CD14-positive monocyte (primary cell): ENCODE results near the gene LRSAM1. TPM values are rescaled to one million over a fixed set of nuclear protein-coding genes. Genes with fewer than 3 reads are reported as not detected.
A peak's percentile ranks its signal among the peaks of the same experiment; 100 is the strongest.

Experiments
- DNase-seq, 3 donors: peaks; one replicate each; pipeline ENCODE4 v3.0.0-alpha.2; 2011 to 2022
- H2AFZ ChIP-seq: 2 replicates; pipeline ENCODE4 v1.6.0; 2012; ENCODE audit warnings: mild to moderate bottlenecking, low read depth, low read length, inconsistent platforms; ENCODE audit not compliant: insufficient read depth, poor library complexity, severe bottlenecking
- H3K27ac ChIP-seq, 2 donors: 1 replicate in 1 of 2; 2 replicates in 1 of 2; pipeline ENCODE4 v1.5.1; 2012 to 2013; ENCODE audit warnings: low read length in 2 of 2, control low read depth in 1 of 2, inconsistent platforms in 1 of 2, low read depth in 1 of 2, mild to moderate bottlenecking in 1 of 2
- H3K27me3 ChIP-seq, 2 donors: one replicate each; pipeline versions ENCODE4 v1.6.0 to v1.6.1; 2011 to 2013; ENCODE audit warnings: low read length in 2 of 2; ENCODE audit not compliant: control insufficient read depth in 2 of 2, insufficient read depth in 2 of 2
- H3K36me3 ChIP-seq, 2 donors: replicated peaks in 1 of 2; 1 replicate in 1 of 2; 2 replicates in 1 of 2; pipeline versions ENCODE4 v1.5.1 to v1.6.1; 2012 to 2013; ENCODE audit warnings: low read length in 2 of 2, control low read depth in 1 of 2, inconsistent platforms in 1 of 2, mild to moderate bottlenecking in 1 of 2; ENCODE audit not compliant: insufficient read depth in 2 of 2, control insufficient read depth in 1 of 2
- H3K4me1 ChIP-seq, 2 donors: 1 replicate in 1 of 2; 2 replicates in 1 of 2; pipeline versions ENCODE4 v1.5.1 to v1.6.1; 2012 to 2013; ENCODE audit warnings: low read length in 2 of 2, control low read depth in 1 of 2, inconsistent platforms in 1 of 2, mild to moderate bottlenecking in 1 of 2, moderate library complexity in 1 of 2; ENCODE audit not compliant: insufficient read depth in 2 of 2, control insufficient read depth in 1 of 2
- H3K4me2 ChIP-seq: replicated peaks from 2 replicates; pipeline ENCODE3; 2012; ENCODE audit warnings: low read length, moderate library complexity, mild to moderate bottlenecking; ENCODE audit not compliant: poor library complexity, severe bottlenecking; ENCODE audit errors: extremely low read depth
- H3K4me3 ChIP-seq, 3 experiments: fragments of 200-600 bp in 1 of 3; sonication (generic) in 1 of 3; replicated peaks in 1 of 3; 1 replicate in 2 of 3; 2 replicates in 1 of 3; pipeline ENCODE4 v1.5.1; 2011 to 2013; ENCODE audit warnings: low read length in 3 of 3, mild to moderate bottlenecking in 3 of 3, control low read depth in 2 of 3, low read depth in 2 of 3, inconsistent platforms in 1 of 3, moderate library complexity in 1 of 3
- H3K79me2 ChIP-seq: 2 replicates; pipeline ENCODE4 v1.6.0; 2012; ENCODE audit warnings: mild to moderate bottlenecking, control low read depth, inconsistent platforms, low read length, moderate library complexity; ENCODE audit not compliant: insufficient read depth
- H3K9ac ChIP-seq: 2 replicates; pipeline ENCODE4 v1.6.0; 2017; ENCODE audit warnings: low read length, mild to moderate bottlenecking; ENCODE audit not compliant: insufficient read depth, poor library complexity, severe bottlenecking
- H3K9me3 ChIP-seq, 2 donors: replicated peaks in 1 of 2; 1 replicate in 1 of 2; 2 replicates in 1 of 2; pipeline versions ENCODE4 v1.5.1 to v1.6.1; 2012 to 2013; ENCODE audit warnings: low read length in 2 of 2, control low read depth in 1 of 2; ENCODE audit not compliant: control insufficient read depth in 1 of 2, insufficient read depth in 1 of 2
- H4K20me1 ChIP-seq: 2 replicates; pipeline ENCODE4 v1.6.0; 2012; ENCODE audit warnings: mild to moderate bottlenecking, low read length, control low read depth, moderate library complexity; ENCODE audit not compliant: insufficient read depth
- H3K27ac Mint-ChIP-seq, 7 donors: one replicate each; pipeline ENCODE4 v1.8.0; 2020; ENCODE audit warnings: mild to moderate bottlenecking in 7 of 7, mixed read lengths in 7 of 7, moderate library complexity in 6 of 7, inconsistent platforms in 2 of 7
- H3K27me3 Mint-ChIP-seq, 3 donors: one replicate each; pipeline ENCODE4 v1.8.0; 2021 to 2022; ENCODE audit warnings: low read depth in 3 of 3, mild to moderate bottlenecking in 3 of 3, mixed read lengths in 3 of 3, moderate library complexity in 3 of 3, inconsistent platforms in 1 of 3
- H3K36me3 Mint-ChIP-seq, 2 donors: one replicate each; pipeline ENCODE4 v1.8.0; 2020; ENCODE audit warnings: mixed read lengths in 2 of 2, inconsistent platforms in 1 of 2, mild to moderate bottlenecking in 1 of 2
- H3K4me1 Mint-ChIP-seq: one replicate; pipeline ENCODE4 v1.8.0; 2020; ENCODE audit warnings: mild to moderate bottlenecking, mixed read lengths
- H3K4me3 Mint-ChIP-seq, 2 donors: one replicate each; pipeline ENCODE4 v1.8.0; 2020; ENCODE audit warnings: mild to moderate bottlenecking in 2 of 2, mixed read lengths in 2 of 2, moderate library complexity in 1 of 2
- H3K9me3 Mint-ChIP-seq, 7 donors: one replicate each; pipeline ENCODE4 v1.8.0; 2020 to 2022; ENCODE audit warnings: mixed read lengths in 7 of 7, mild to moderate bottlenecking in 6 of 7, moderate library complexity in 6 of 7, inconsistent platforms in 2 of 7
- WGBS: methylation state at CpG from one replicate; pipeline ENCODE4 v1.1.5; 2013; ENCODE audit warnings: missing lambda C conversion rate; ENCODE audit not compliant: insufficient coverage; 5-methylcytosine and 5-hydroxymethylcytosine counted together
- intact Hi-C, 2 donors: fragments of 100-400 bp; cut with micrococcal nuclease; formaldehyde crosslinking; loops; one replicate each; pipeline versions ENCODE4 v1.15.0 to v1.15.1; 2023
- polyA plus RNA-seq, 3 donors: library from polyadenylated mRNA; depleted of rRNA in 1 of 3; unstranded in 2 of 3; stranded (reverse) in 1 of 3; fragments of 300-500 nt in 2 of 3; fragments of >200 nt in 1 of 3; fragmentation: Illumina TruSeq in 2 of 3; gene quantifications; 1 replicate in 2 of 3; 2 replicates in 1 of 3; pipeline ENCODE4 v1.2.3, GENCODE V29; 2012 to 2021
- TF ChIP-seq, protein P1 (sequence below): fragments of 200-600 bp; IDR thresholded peaks from one replicate; pipeline ENCODE4 v1.8.0; 2022; ENCODE audit warnings: antibody characterized with exemption, mild to moderate bottlenecking

The LRSAM1 gene
- polyA plus RNA-seq, 3 donors = 6.0 to 19.8 (median 8.2) TPM

DNA sequence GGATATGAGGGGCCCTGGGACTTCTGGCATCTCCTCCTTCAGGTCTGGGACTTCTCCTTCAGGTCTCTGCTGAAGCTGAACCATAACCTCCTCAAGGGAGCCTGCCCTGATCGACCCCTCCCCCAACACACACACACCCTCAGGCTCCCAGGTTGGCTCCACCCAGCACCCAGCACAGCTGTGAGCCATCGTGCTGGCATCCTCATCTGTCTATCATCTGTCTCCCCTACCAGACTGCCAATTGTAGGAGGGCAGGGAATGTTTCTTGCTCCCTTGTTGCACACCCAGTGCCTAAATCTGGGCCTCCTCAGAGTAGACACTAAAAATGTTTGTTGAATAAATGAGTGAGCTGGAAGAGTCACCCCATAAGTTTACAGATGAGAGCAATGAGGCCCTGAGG is 71.4 kb downstream of the LRSAM1 start:
- no CpG with 5 or more reads among the region's 2 CpGs for WGBS
- Mint-ChIP-seq H3K4me1 (peaks cover 38% of the 10 kb centered on the region), H3K27me3 (peaks cover 2 to 4% (median 2%) of the 10 kb centered on the region in 3 donors), H3K4me3 (no peak overlapping the region), H3K36me3 (peaks cover 73 to 93% of the 10 kb centered on the region in 2 donors), H3K27ac (peak overlapping the region in 6 of 7 donors; percentile 35 to 87 (median 72)), H3K9me3 (peaks cover 24 to 37% (median 31%) of the 10 kb centered on the region in 7 donors)
- no peak overlapping the region for H2AFZ ChIP-seq
- TF ChIP-seq, protein P1, sequence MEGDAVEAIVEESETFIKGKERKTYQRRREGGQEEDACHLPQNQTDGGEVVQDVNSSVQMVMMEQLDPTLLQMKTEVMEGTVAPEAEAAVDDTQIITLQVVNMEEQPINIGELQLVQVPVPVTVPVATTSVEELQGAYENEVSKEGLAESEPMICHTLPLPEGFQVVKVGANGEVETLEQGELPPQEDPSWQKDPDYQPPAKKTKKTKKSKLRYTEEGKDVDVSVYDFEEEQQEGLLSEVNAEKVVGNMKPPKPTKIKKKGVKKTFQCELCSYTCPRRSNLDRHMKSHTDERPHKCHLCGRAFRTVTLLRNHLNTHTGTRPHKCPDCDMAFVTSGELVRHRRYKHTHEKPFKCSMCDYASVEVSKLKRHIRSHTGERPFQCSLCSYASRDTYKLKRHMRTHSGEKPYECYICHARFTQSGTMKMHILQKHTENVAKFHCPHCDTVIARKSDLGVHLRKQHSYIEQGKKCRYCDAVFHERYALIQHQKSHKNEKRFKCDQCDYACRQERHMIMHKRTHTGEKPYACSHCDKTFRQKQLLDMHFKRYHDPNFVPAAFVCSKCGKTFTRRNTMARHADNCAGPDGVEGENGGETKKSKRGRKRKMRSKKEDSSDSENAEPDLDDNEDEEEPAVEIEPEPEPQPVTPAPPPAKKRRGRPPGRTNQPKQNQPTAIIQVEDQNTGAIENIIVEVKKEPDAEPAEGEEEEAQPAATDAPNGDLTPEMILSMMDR = no peak
- H3K9ac ChIP-seq = no peak overlapping the region
- no peak for DNase-seq
- peaks cover 40 to 47% of the 10 kb centered on the region in 2 donors for H3K4me1 ChIP-seq
- no peaks in the 10 kb centered on the region for H3K27me3 ChIP-seq
- no peak overlapping the region for H3K4me3 ChIP-seq
- H3K4me2 ChIP-seq = no peak overlapping the region
- peaks cover 64 to 77% of the 10 kb centered on the region in 2 donors for H3K36me3 ChIP-seq
- intact Hi-C loops = loop anchor here (5.0 kb wide), 2 partner anchors 35 to 40 kb away; no protein-coding TSS in a partner anchor
- peaks cover 5% of the 10 kb centered on the region for H3K79me2 ChIP-seq
- H3K9me3 ChIP-seq = peaks cover 29 to 34% of the 10 kb centered on the region in 2 donors
- peak overlapping the region in 1 of 2 donors; percentile 87 for H3K27ac ChIP-seq
- H4K20me1 ChIP-seq = peaks cover 55% of the 10 kb centered on the region

DNA sequence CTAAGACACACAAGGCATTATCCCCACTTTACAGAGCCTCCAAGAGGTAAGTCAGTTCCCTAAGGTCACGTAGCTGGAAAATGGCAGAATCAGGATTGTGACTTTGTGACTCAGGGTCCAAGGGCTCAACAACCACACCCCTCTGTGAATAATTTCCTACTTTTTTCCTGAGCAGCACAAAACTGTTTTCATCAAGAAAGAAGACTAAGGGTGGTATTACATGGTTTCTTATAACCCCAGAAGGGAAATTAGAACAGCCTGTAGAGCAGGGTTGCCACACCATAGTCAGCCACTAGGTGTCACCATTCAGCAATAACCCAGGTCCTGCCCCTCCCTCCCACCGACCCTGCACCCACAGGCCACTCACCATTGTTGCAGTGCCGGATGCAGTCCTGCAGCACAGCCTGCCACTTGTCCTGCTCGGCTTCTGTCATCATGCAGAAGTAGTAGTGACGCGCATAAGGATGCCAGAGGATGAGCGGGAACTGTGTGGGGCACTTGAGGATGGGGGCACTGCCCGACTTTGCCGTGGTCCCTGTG is 72.1 kb downstream of the LRSAM1 start:
- peaks cover 63 to 77% of the 10 kb centered on the region in 2 donors for H3K36me3 ChIP-seq
- H4K20me1 ChIP-seq = peaks cover 56% of the 10 kb centered on the region
- no peak overlapping the region for H3K4me2 ChIP-seq
- no peak overlapping the region for H3K4me3 ChIP-seq
- H3K79me2 ChIP-seq = peaks cover 3% of the 10 kb centered on the region
- no peak overlapping the region for H3K9ac ChIP-seq
- no peak overlapping the region for H2AFZ ChIP-seq
- Mint-ChIP-seq H3K36me3 (peaks cover 73 to 93% of the 10 kb centered on the region in 2 donors), H3K9me3 (peaks cover 24 to 37% (median 31%) of the 10 kb centered on the region in 7 donors), H3K4me1 (peaks cover 35% of the 10 kb centered on the region), H3K27me3 (peaks cover 2 to 4% (median 3%) of the 10 kb centered on the region in 3 donors), H3K27ac (peak overlapping the region in 2 of 7 donors; percentile 41 to 57), H3K4me3 (no peak overlapping the region)
- peak; percentile 42 to 65 (median 51) for DNase-seq
- no peak overlapping the region for H3K27ac ChIP-seq
- H3K4me1 ChIP-seq = peaks cover 38 to 47% of the 10 kb centered on the region in 2 donors
- TF ChIP-seq, protein P1 = peak; percentile 75
- intact Hi-C loops = loop anchor here (5.0 kb wide), 2 partner anchors 34 to 39 kb away; no protein-coding TSS in a partner anchor
- 100% methylated on average over 7 of the region's 9 CpGs for WGBS
- peaks cover 29 to 34% of the 10 kb centered on the region in 2 donors for H3K9me3 ChIP-seq
- no peaks in the 10 kb centered on the region for H3K27me3 ChIP-seq
